ENCODE data around the gene KIRREL1.

KIRREL1 gene

GRCh38 chr1:158011714-158012113 is 18.3 kb downstream of the KIRREL1 start:
- DNase-seq (ENCODE audit: low read depth), result no peak
- TF ChIP-seq, protein P1, sequence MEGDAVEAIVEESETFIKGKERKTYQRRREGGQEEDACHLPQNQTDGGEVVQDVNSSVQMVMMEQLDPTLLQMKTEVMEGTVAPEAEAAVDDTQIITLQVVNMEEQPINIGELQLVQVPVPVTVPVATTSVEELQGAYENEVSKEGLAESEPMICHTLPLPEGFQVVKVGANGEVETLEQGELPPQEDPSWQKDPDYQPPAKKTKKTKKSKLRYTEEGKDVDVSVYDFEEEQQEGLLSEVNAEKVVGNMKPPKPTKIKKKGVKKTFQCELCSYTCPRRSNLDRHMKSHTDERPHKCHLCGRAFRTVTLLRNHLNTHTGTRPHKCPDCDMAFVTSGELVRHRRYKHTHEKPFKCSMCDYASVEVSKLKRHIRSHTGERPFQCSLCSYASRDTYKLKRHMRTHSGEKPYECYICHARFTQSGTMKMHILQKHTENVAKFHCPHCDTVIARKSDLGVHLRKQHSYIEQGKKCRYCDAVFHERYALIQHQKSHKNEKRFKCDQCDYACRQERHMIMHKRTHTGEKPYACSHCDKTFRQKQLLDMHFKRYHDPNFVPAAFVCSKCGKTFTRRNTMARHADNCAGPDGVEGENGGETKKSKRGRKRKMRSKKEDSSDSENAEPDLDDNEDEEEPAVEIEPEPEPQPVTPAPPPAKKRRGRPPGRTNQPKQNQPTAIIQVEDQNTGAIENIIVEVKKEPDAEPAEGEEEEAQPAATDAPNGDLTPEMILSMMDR (IDR thresholded peaks at IDR 0.05; ENCODE audit: low read depth, low read length, missing control alignments), result no peak
- H3K4me3 ChIP-seq (ENCODE audit: low read depth, low read length), result no peak overlapping the region

- DNase-seq (ENCODE audit: low read depth), result no peak
- H3K4me3 ChIP-seq (ENCODE audit: low read depth, low read length), result no peak overlapping the region
- TF ChIP-seq, protein P1 (IDR thresholded peaks at IDR 0.05; ENCODE audit: low read depth, low read length, missing control alignments), result no peak
Measured at GRCh38 chr1:158013840-158014730, 20.6 kb downstream of the KIRREL1 start.

GRCh38 chr1:158014731-158015320 is 21.4 kb downstream of the KIRREL1 start:
- H3K4me3 ChIP-seq (ENCODE audit: low read depth, low read length), result no peak overlapping the region
- no peak for DNase-seq (ENCODE audit: low read depth)
- TF ChIP-seq, protein P1 (IDR thresholded peaks at IDR 0.05; ENCODE audit: low read depth, low read length, missing control alignments), result no peak

GRCh38 chr1:158016651-158017335 is 23.3 kb downstream of the KIRREL1 start:
- TF ChIP-seq, protein P1 (IDR thresholded peaks at IDR 0.05; ENCODE audit: low read depth, low read length, missing control alignments), result no peak
- H3K4me3 ChIP-seq (ENCODE audit: low read depth, low read length), result no peak overlapping the region
- DNase-seq (ENCODE audit: low read depth), result no peak

GRCh38 chr1:158017800-158018595 is 24.6 kb downstream of the KIRREL1 start:
- H3K4me3 ChIP-seq (ENCODE audit: low read depth, low read length), result no peak overlapping the region
- no peak for DNase-seq (ENCODE audit: low read depth)
- TF ChIP-seq, protein P1 (IDR thresholded peaks at IDR 0.05; ENCODE audit: low read depth, low read length, missing control alignments), result no peak

GRCh38 chr1:158019171-158019868 is 25.9 kb downstream of the KIRREL1 start:
- no peak for DNase-seq (ENCODE audit: low read depth)
- TF ChIP-seq, protein P1 (IDR thresholded peaks at IDR 0.05; ENCODE audit: low read depth, low read length, missing control alignments), result no peak
- H3K4me3 ChIP-seq (ENCODE audit: low read depth, low read length), result no peak overlapping the region

Data from GM12864 (cell line).